Mammary epithelial cell (primary cell): Measurements from ENCODE around the gene ANKRD60.
A peak's percentile ranks its signal among the peaks of the same experiment; 100 is the strongest.

Source experiments
- CTCF ChIP-seq, 2 donors: IDR thresholded peaks in 1 of 2; conservative IDR thresholded peaks in 1 of 2; 2 replicates each; pipeline ENCODE4 v1.5.1; 2011 to 2012; ENCODE audit warnings: inconsistent platforms in 2 of 2, low read length in 2 of 2, mild to moderate bottlenecking in 2 of 2, control low read depth in 1 of 2, low read depth in 1 of 2; ENCODE audit not compliant: insufficient read depth in 1 of 2; ENCODE audit errors: extremely low read depth in 1 of 2
- EZH2 ChIP-seq: IDR thresholded peaks from 2 replicates; pipeline ENCODE4 v1.6.1; 2012; ENCODE audit warnings: low read length, inconsistent platforms, borderline replicate concordance

- TF ChIP-seq EZH2 (no peak), CTCF (conservative IDR thresholded peaks at IDR 0.05 in 1 of 2, IDR thresholded peaks at IDR 0.05 in 1 of 2; ENCODE audit: extremely low read depth in 1 of 2, insufficient read depth in 1 of 2, low read depth in 1 of 2, low read length in 2 of 2) (peak; percentile 100)
Observed at GRCh38 chr20:58209652-58210397, 18.6 kb downstream of the ANKRD60 start.
